SJCRH30 (cell line): ENCODE data around the gene LELP1. TPM values are rescaled to one million over a fixed set of nuclear protein-coding genes. Genes with fewer than 3 reads are reported as not detected.

ENCODE experiments used
- DNase-seq, 2 experiments: peaks; one replicate each; pipeline ENCODE4 v3.0.0-alpha.2; 2015 to 2020
- H3K27ac ChIP-seq: fragments of 250-450 bp; sonication (Bioruptor Pico); 2 replicates; pipeline ENCODE4 v1.5.1; 2020; ENCODE audit warnings: mild to moderate bottlenecking, moderate library complexity
- H3K27me3 ChIP-seq: fragments of 250-450 bp; sonication (Bioruptor Pico); 2 replicates; pipeline ENCODE4 v1.5.1; 2020; ENCODE audit warnings: mild to moderate bottlenecking, moderate library complexity
- H3K36me3 ChIP-seq: fragments of 250-450 bp; sonication (Bioruptor Pico); 2 replicates; pipeline ENCODE4 v1.5.1; 2020; ENCODE audit warnings: mild to moderate bottlenecking, moderate library complexity
- H3K4me1 ChIP-seq: fragments of 250-450 bp; sonication (Bioruptor Pico); 2 replicates; pipeline ENCODE4 v1.5.1; 2020; ENCODE audit warnings: mild to moderate bottlenecking, moderate library complexity
- H3K4me3 ChIP-seq: fragments of 250-450 bp; sonication (Bioruptor Pico); 2 replicates; pipeline ENCODE4 v1.5.1; 2020; ENCODE audit warnings: mild to moderate bottlenecking, moderate library complexity
- H3K9me3 ChIP-seq: fragments of 250-450 bp; sonication (Bioruptor Pico); replicated peaks from 2 replicates; pipeline ENCODE4 v1.5.1; 2020; ENCODE audit warnings: mild to moderate bottlenecking, moderate library complexity
- total RNA-seq: library from RNA; depleted of rRNA; stranded (reverse); fragments of >200 nt; shearing (Covaris generic); gene quantifications from 2 replicates; pipeline ENCODE4 v1.2.3, GENCODE V29; 2014; rRNA removed

Gene LELP1
- total RNA-seq, 1 experiment from 2014 or later: not detected

DNA sequence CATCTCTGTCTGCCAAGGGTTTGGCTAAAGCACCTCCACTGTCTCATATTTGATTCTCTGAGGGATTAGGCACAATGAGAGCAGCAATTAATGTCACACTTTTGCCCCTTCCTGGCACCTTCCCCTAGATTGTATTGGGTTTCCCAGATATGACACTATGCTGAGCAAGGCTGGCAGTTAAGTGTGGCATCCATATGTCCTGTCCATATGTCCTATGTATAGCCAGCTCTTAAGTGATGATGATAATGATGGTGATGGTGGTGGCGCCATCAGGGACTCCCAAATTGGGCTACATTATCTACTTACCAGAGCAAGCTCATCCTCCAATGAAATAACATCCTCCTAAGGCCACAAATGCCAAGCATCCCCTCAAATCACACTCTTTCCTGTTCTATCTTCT lies 42.8 kb downstream of the LELP1 start:
- Histone ChIP-seq H3K4me3 (no peak overlapping the region), H3K27me3 (no peaks in the 10 kb centered on the region; the same call in 1 of the 2 replicates), H3K27ac (no peak overlapping the region), H3K36me3 (no peaks in the 10 kb centered on the region), H3K9me3 (no peaks in the 10 kb centered on the region), H3K4me1 (no peaks in the 10 kb centered on the region)
- DNase-seq: no peak

DNA sequence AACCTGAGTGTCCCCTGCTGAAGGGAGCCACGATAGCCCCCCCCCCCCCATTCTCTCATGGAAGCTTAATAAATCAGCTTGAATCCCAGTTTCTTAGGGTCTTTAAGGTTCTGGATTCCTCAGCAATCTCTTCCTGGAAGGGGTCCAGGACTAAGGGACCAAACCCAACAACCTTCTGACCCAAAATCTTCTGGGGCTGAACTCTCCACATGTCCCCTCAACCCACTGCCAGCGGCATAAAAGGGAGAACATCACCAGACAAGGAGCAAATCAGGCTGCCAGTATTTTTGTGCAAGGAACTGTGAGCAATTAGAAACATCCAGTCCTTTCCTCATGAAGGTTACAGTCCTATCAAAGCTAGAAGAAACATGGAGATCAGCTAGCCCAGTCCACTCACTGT lies 43.6 kb downstream of the LELP1 start:
- Histone ChIP-seq H3K4me1 (no peaks in the 10 kb centered on the region), H3K27me3 (no peaks in the 10 kb centered on the region), H3K36me3 (no peaks in the 10 kb centered on the region), H3K27ac (no peak overlapping the region), H3K4me3 (no peak overlapping the region), H3K9me3 (no peaks in the 10 kb centered on the region)
- no peak for DNase-seq

DNA sequence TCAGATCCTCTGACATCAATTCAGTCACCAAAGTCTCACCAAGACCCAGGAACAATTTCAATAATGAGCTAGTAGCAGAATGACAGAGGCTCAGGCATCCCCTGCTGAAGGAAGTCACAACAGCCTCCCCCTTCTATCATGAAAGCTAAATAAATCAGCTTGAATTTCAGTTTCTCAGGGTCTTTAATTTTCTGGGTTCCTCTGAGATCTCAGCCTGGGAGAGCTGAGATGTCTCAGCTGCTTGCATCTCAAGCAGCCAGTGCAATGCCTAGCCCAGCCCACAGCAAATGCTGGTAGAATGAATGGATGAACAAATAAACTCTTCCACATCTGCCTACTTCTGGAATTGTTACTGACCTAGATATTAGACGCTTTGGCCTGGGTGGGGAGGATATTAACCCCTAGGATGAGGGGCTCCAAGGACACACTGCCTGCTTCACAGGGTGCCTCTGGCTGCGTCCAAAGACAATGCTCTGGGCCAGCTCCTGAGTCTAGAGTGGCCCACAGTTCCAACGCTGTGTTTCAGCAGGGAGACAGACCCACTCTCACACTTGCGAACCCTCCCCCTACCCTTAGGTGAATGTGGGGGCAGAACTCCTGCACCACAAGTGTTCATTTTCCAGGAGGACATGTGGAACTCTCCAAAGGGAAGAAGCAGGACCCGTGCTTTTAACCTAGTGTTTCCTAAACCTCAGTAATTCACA lies 45.1 kb downstream of the LELP1 start:
- no peaks in the 10 kb centered on the region for H3K36me3 ChIP-seq
- H3K4me1 ChIP-seq: no peaks in the 10 kb centered on the region
- no peaks in the 10 kb centered on the region for H3K9me3 ChIP-seq
- H3K4me3 ChIP-seq: no peak overlapping the region
- no peak overlapping the region for H3K27ac ChIP-seq
- H3K27me3 ChIP-seq: no peaks in the 10 kb centered on the region
- no peak for DNase-seq

DNA sequence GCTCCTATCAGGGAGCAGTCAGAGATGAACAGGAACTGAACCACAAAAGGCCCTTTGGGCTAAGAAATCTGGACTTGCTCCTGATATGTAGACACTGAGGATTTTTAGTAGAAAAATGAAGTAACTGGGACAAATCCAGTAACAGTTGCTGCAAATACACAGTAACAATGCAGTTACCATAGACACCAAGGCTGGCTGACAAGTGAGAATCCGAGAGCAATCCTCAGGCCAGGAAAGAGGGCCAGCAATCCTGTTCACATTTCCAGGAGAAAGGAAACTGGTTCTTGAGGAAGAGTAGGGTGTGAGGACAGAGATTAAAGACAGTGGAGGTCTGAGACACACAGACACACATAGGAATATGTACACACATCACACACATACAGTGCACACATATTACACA lies 46.9 kb downstream of the LELP1 start:
- Histone ChIP-seq H3K9me3 (no peaks in the 10 kb centered on the region), H3K27me3 (no peaks in the 10 kb centered on the region), H3K4me1 (no peaks in the 10 kb centered on the region), H3K4me3 (no peak overlapping the region), H3K36me3 (no peaks in the 10 kb centered on the region), H3K27ac (no peak overlapping the region)
- no peak for DNase-seq

DNA sequence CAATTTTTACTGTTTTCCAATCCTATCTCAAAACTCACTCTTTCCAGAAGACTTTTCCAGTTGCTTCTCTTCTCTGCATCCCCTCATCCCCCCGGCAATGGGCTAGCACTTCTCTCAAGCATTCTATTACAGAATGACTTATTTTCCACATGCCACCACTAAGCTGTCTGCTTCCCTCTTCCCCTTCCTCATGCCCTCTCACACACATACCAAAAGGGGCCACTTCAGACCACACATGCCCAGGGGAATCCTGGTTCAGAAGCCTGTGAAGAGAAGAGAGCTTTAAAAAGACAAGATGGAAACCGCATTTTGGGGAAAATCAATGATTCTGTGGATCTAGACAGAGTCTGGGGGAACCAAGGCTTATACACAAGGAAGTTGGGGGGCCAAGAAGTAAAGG lies 47.9 kb downstream of the LELP1 start:
- Histone ChIP-seq H3K27ac (no peak overlapping the region), H3K9me3 (no peaks in the 10 kb centered on the region), H3K4me3 (no peak overlapping the region), H3K27me3 (no peaks in the 10 kb centered on the region), H3K36me3 (no peaks in the 10 kb centered on the region), H3K4me1 (no peaks in the 10 kb centered on the region)
- DNase-seq: no peak

DNA sequence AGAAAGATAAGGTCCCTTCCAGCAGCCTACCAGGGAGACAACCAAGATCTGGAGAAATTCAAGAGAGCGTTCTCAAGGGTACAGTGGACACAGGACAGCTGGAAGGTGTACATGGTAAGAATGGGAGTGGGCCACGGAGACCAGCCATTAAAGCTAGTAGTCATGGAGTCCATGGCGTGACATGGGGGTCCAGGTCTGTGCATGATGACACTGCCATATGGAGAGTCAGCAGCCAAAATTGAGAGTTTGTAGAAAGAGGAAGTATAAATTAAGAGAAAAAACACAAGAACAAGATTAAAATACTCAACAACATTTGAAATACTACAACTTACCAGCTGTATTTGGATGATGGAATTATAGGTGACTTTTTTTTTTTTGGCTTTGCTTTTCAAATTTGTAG lies 48.3 kb downstream of the LELP1 start:
- Histone ChIP-seq H3K27me3 (no peaks in the 10 kb centered on the region), H3K36me3 (no peaks in the 10 kb centered on the region), H3K4me3 (no peak overlapping the region), H3K4me1 (no peaks in the 10 kb centered on the region), H3K9me3 (no peaks in the 10 kb centered on the region), H3K27ac (no peak overlapping the region)
- no peak for DNase-seq

DNA sequence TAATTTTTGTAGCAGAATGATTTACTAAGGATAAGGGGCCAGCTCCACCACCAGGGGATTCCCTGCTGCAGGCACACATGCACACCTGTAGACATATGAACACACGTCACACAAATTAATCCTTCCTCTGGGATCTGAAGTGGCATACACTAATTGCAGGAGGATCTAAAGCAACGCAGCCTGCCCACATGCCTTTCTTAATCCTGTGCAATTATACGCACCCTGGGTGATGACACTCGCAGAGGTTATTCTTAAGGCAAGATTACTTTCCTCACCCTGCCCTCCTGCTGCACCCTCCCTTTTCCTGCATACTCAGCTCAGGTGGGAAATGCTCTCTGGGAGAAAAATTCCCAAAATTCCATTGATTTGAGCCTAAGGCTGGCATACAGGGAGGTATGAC lies 48.8 kb downstream of the LELP1 start:
- H3K27ac ChIP-seq: no peak overlapping the region
- DNase-seq: no peak
- no peak overlapping the region for H3K4me3 ChIP-seq
- H3K4me1 ChIP-seq: no peaks in the 10 kb centered on the region
- no peaks in the 10 kb centered on the region for H3K36me3 ChIP-seq
- no peaks in the 10 kb centered on the region for H3K9me3 ChIP-seq
- no peaks in the 10 kb centered on the region for H3K27me3 ChIP-seq

DNA sequence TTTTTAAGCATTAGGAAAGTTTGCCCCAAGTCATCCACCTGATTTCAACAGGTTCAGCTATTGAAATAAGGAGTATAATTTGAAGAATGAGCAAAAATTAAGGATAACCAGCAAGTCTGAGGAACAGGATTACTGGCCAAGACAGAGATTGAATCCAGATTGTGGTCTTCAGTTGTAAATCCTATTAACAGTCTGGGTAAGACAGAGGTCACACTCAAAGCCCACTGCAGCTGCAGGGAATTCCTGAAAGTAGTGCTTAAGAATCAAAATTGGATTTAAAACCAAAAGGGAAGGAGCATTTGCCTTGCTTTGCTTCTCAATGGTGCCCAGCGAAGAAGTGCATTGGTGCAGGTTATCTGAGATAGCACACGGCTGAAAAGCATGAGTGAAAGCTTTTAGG lies 49.8 kb downstream of the LELP1 start:
- no peaks in the 10 kb centered on the region for H3K4me1 ChIP-seq
- no peak overlapping the region for H3K27ac ChIP-seq
- no peaks in the 10 kb centered on the region for H3K27me3 ChIP-seq
- H3K4me3 ChIP-seq: no peak overlapping the region
- H3K9me3 ChIP-seq: no peaks in the 10 kb centered on the region
- no peak for DNase-seq
- no peaks in the 10 kb centered on the region for H3K36me3 ChIP-seq

DNA sequence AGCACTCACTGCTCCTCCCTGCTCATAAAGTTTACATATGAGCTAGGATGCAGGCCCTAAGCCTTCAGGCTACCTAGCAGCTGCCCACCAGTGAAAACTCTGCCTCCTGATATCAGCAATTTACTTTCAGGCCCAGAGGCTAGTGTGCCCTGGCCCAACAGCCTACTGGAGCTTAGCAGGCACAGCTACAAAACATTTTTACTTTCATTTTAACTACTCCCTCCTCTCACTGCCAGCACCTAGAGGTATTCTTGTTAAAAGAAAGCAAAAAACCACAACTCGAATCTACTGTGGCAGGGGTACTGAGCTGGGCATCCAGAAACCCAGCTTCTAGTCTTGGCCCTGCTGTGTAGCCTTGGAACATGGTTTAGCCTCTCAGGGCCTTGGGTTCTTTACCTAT lies 50.5 kb downstream of the LELP1 start:
- H3K36me3 ChIP-seq: no peaks in the 10 kb centered on the region
- DNase-seq: no peak
- H3K9me3 ChIP-seq: no peaks in the 10 kb centered on the region
- H3K4me3 ChIP-seq: no peak overlapping the region
- no peak overlapping the region for H3K27ac ChIP-seq
- no peaks in the 10 kb centered on the region for H3K4me1 ChIP-seq
- H3K27me3 ChIP-seq: no peaks in the 10 kb centered on the region

Other genes with a start within 250 kb of the LELP1 start
- gene SPRR4, start 232.8 kb upstream of the LELP1 start, total RNA-seq: not detected in 2 replicates
- not detected in 2 replicates for gene SPRR1A, start 219.3 kb upstream of the LELP1 start, total RNA-seq
- not detected in 2 replicates for gene SPRR3, start 201.7 kb upstream of the LELP1 start, total RNA-seq
- gene SPRR1B, start 172.2 kb upstream of the LELP1 start, total RNA-seq: not detected in 2 replicates
- gene SPRR2D, start 162.3 kb upstream of the LELP1 start, total RNA-seq: not detected in 2 replicates
- not detected in 2 replicates for gene SPRR2A, start 145.9 kb upstream of the LELP1 start, total RNA-seq
- gene SPRR2B, start 131.8 kb upstream of the LELP1 start, total RNA-seq: not detected in 2 replicates
- gene SPRR2E, start 108.9 kb upstream of the LELP1 start, total RNA-seq: not detected in 2 replicates
- not detected in 2 replicates for gene SPRR2F, start 89.9 kb upstream of the LELP1 start, total RNA-seq
- not detected in 2 replicates for gene SPRR2G, start 52.5 kb upstream of the LELP1 start, total RNA-seq
- gene PRR9, start 14.2 kb downstream of the LELP1 start, total RNA-seq: not detected in 2 replicates
- not detected in 2 replicates for gene LORICRIN, start 56.3 kb downstream of the LELP1 start, total RNA-seq
- not detected in 2 replicates for gene PGLYRP3, start 109.5 kb downstream of the LELP1 start, total RNA-seq
- not detected in 2 replicates for gene PGLYRP4, start 145.4 kb downstream of the LELP1 start, total RNA-seq
- gene S100A9, start 154.4 kb downstream of the LELP1 start, total RNA-seq: not detected in 2 replicates
- gene S100A12, start 172.2 kb downstream of the LELP1 start, total RNA-seq: not detected in 2 replicates
- not detected in 2 replicates for gene S100A8, start 187.6 kb downstream of the LELP1 start, total RNA-seq
- not detected in 2 replicates for gene S100A7A, start 213.1 kb downstream of the LELP1 start, total RNA-seq